HEK293 (cell line): ENCODE results near the gene KCNE3.

Source experiments
- CTCF ChIA-PET: fragments of 350-600 bp; formaldehyde crosslinking; extraction: SDS; loops from one replicate; lab custom pipeline; 2021; ENCODE audit warnings: antibody characterized with exemption; lab: Yijun Ruan, JAX
- POLR2A ChIA-PET: fragments of 300-600 bp; formaldehyde crosslinking; extraction: SDS; loops from one replicate; lab custom pipeline; 2020; ENCODE audit warnings: antibody characterized with exemption, inconsistent platforms; lab: Yijun Ruan, JAX
- H3K27ac ChIP-seq: fragments of 200-500 bp; sonication (Bioruptor generic); 2 replicates; pipeline ENCODE4 v1.5.1; 2014; ENCODE audit warnings: low read depth, low read length, control low read depth, inconsistent platforms; ENCODE audit errors: extremely low read depth
- H3K36me3 ChIP-seq, 2 experiments: fragments of 200-500 bp in 1 of 2; sonication (Bioruptor generic) in 1 of 2; 1 replicate in 1 of 2; 2 replicates in 1 of 2; pipeline ENCODE4 v1.5.1; 2014 to 2017; ENCODE audit warnings: inconsistent platforms in 2 of 2, low read length in 2 of 2; ENCODE audit not compliant: control insufficient read depth in 2 of 2, insufficient read depth in 1 of 2
- H3K4me1 ChIP-seq: fragments of 200-500 bp; sonication (Bioruptor generic); 2 replicates; pipeline ENCODE4 v1.5.1; 2014; ENCODE audit warnings: mild to moderate bottlenecking, low read length, inconsistent platforms; ENCODE audit not compliant: control insufficient read depth, insufficient read depth
- H3K4me3 ChIP-seq: 2 replicates; pipeline ENCODE4 v1.5.1; 2011; ENCODE audit warnings: low read depth, mild to moderate bottlenecking, control low read depth, low read length, moderate library complexity
- H3K9me3 ChIP-seq: fragments of 200-500 bp; sonication (Bioruptor generic); 2 replicates; pipeline ENCODE4 v1.5.1; 2014; ENCODE audit warnings: low read depth, low read length, inconsistent platforms; ENCODE audit not compliant: control insufficient read depth, insufficient read depth
- EGR2 ChIP-seq: fragments of 450-650 bp; formaldehyde crosslinking; IDR thresholded peaks from 2 replicates; pipeline ENCODE4 v1.5.1; 2016; ENCODE audit warnings: low read depth, missing biosample characterization, missing genetic modification characterization
- REPIN1 ChIP-seq: fragments of 450-650 bp; formaldehyde crosslinking; IDR thresholded peaks from 2 replicates; pipeline ENCODE4 v1.5.1; 2017; ENCODE audit warnings: missing biosample characterization, missing genetic modification characterization, low read depth
- TCF7L2 ChIP-seq: IDR thresholded peaks from 2 replicates; pipeline ENCODE4 v1.6.1; 2011; ENCODE audit warnings: low read depth, mild to moderate bottlenecking, inconsistent platforms, low read length, moderate library complexity, borderline replicate concordance
- TRIM28 ChIP-seq: IDR thresholded peaks from 2 replicates; pipeline ENCODE4 v1.6.1; 2011; ENCODE audit warnings: low read length, control low read depth, borderline replicate concordance
- ZFHX2 ChIP-seq: fragments of 450-650 bp; formaldehyde crosslinking; conservative IDR thresholded peaks from 2 replicates; pipeline ENCODE4 v1.5.1; 2016; ENCODE audit warnings: missing biosample characterization, missing genetic modification characterization
- ZFP3 ChIP-seq: fragments of 450-650 bp; formaldehyde crosslinking; IDR thresholded peaks from 2 replicates; pipeline ENCODE4 v1.5.1; 2016; ENCODE audit warnings: low read depth, missing biosample characterization, missing genetic modification characterization
- ZNF202 ChIP-seq: fragments of 450-650 bp; formaldehyde crosslinking; IDR thresholded peaks from 2 replicates; pipeline ENCODE4 v1.5.1; 2016; ENCODE audit warnings: missing biosample characterization, missing genetic modification characterization, borderline replicate concordance
- ZNF354C ChIP-seq: fragments of 450-650 bp; formaldehyde crosslinking; IDR thresholded peaks from 2 replicates; pipeline ENCODE4 v1.5.1; 2016; ENCODE audit warnings: missing biosample characterization, missing genetic modification characterization, low read depth, borderline replicate concordance
- ZNF366 ChIP-seq: fragments of 450-650 bp; formaldehyde crosslinking; conservative IDR thresholded peaks from 2 replicates; pipeline ENCODE4 v1.5.1; 2016; ENCODE audit warnings: missing biosample characterization, missing genetic modification characterization
- ZNF37A ChIP-seq: fragments of 450-650 bp; IDR thresholded peaks from 2 replicates; pipeline ENCODE4 v1.5.1; 2018; ENCODE audit warnings: missing biosample characterization, missing genetic modification characterization
- TF ChIP-seq, protein P1 (sequence below): fragments of 450-650 bp; formaldehyde crosslinking; IDR thresholded peaks from 2 replicates; pipeline ENCODE4 v1.5.1; 2016; ENCODE audit warnings: missing biosample characterization, missing genetic modification characterization
- TF ChIP-seq, protein P2 (sequence below): fragments of 450-650 bp; formaldehyde crosslinking; IDR thresholded peaks from 2 replicates; pipeline ENCODE4; 2016; ENCODE audit warnings: missing biosample characterization, missing genetic modification characterization
- TF ChIP-seq, protein P3 (sequence below): sonication (generic); formaldehyde crosslinking; IDR thresholded peaks from 2 replicates; pipeline ENCODE4 v1.8.1; 2022; ENCODE audit warnings: mild to moderate bottlenecking, moderate library complexity, missing genetic modification reagents
- TF ChIP-seq, protein P4 (sequence below): fragments of 450-650 bp; formaldehyde crosslinking; IDR thresholded peaks from 2 replicates; pipeline ENCODE4 v1.5.1; 2017; ENCODE audit warnings: missing biosample characterization, missing genetic modification characterization

Gene KCNE3, protein sequence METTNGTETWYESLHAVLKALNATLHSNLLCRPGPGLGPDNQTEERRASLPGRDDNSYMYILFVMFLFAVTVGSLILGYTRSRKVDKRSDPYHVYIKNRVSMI

DNA sequence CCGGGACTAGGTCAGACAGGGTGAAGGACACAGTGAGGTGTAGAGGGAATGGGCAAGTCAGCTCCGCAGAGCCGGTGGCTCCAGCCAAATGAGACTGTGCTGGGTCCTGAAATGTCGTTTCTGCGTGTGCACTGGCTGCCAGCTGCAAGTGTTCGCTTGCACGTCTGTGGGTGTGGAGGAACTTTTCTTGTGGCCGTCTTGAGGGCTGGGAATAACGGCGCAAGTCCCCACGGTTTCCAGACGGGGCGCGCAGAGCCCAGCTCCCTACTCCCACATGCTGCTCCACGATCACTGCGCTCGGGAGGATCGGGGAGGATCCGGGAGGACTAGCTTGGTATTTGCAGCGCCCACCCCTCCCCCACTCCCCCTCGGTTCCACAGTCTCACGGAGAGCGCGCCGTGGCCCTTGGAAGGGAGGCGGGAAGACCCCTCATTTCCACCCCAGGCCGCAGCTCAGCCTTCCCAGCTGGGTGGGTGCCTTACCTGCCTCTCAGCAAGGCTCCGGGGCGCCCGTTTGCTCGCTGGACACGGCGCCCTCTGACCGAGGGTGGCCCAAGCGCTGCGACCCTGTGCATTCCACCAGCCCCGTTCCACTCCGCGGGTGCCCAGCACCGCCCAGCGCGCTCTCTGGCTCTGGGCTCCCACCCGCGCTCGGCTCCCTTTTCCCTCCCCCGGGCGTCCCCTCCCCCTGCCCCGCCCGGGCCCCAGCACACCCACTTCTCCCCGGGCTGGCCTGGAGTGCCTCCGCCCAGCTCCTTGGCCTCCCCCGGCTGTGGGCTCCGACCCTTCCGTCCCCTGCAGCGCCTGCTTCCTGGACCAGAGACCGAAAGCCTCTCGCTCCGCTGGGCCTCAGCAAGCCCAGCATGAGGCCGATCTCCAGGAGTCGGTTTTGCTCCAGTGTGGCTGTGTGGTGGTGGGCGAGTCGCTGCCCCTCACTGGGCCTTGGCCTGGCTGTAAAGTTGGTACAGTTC is at the start of gene KCNE3:
Gene KCNE3 (minus strand): TSS at position 634 of the 970 bp plus-strand sequence. CDS start 9,986 bp downstream, outside the sequence.
- H3K9me3 ChIP-seq, result no peaks in the 10 kb centered on the region
- H3K4me1 ChIP-seq, result no peaks in the 10 kb centered on the region
- CTCF ChIA-PET, result interaction anchor here (1.2 to 1.9 kb wide), 2 partner anchors 14 to 18 kb away, joined by 3 to 6 read pairs; no protein-coding TSS in a partner anchor
- H3K36me3 ChIP-seq, result no peaks in the 10 kb centered on the region
- no peak for TF ChIP-seq ZNF354C (tag by site-specific recombination)
- TF ChIP-seq ZFHX2 (tag by site-specific recombination), result no peak
- no peak for TF ChIP-seq ZNF366 (tag by site-specific recombination)
- TF ChIP-seq, protein P1, sequence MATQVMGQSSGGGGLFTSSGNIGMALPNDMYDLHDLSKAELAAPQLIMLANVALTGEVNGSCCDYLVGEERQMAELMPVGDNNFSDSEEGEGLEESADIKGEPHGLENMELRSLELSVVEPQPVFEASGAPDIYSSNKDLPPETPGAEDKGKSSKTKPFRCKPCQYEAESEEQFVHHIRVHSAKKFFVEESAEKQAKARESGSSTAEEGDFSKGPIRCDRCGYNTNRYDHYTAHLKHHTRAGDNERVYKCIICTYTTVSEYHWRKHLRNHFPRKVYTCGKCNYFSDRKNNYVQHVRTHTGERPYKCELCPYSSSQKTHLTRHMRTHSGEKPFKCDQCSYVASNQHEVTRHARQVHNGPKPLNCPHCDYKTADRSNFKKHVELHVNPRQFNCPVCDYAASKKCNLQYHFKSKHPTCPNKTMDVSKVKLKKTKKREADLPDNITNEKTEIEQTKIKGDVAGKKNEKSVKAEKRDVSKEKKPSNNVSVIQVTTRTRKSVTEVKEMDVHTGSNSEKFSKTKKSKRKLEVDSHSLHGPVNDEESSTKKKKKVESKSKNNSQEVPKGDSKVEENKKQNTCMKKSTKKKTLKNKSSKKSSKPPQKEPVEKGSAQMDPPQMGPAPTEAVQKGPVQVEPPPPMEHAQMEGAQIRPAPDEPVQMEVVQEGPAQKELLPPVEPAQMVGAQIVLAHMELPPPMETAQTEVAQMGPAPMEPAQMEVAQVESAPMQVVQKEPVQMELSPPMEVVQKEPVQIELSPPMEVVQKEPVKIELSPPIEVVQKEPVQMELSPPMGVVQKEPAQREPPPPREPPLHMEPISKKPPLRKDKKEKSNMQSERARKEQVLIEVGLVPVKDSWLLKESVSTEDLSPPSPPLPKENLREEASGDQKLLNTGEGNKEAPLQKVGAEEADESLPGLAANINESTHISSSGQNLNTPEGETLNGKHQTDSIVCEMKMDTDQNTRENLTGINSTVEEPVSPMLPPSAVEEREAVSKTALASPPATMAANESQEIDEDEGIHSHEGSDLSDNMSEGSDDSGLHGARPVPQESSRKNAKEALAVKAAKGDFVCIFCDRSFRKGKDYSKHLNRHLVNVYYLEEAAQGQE, result no peak
- TF ChIP-seq, protein P2, sequence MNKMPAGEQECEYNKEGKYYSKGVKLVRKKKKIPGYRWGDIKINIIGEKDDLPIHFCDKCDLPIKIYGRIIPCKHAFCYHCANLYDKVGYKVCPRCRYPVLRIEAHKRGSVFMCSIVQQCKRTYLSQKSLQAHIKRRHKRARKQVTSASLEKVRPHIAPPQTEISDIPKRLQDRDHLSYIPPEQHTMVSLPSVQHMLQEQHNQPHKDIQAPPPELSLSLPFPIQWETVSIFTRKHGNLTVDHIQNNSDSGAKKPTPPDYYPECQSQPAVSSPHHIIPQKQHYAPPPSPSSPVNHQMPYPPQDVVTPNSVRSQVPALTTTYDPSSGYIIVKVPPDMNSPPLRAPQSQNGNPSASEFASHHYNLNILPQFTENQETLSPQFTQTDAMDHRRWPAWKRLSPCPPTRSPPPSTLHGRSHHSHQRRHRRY (tag by site-specific recombination), result no peak
- no peak for TF ChIP-seq REPIN1 (tag by site-specific recombination)
- TF ChIP-seq, all 188 proteins: peak for 0
- no peak within 1 kb of the TSS for H3K27ac ChIP-seq
- POLR2A ChIA-PET, result interaction anchor here (1.2 kb wide), 1 partner anchor 25 kb away, joined by 5 read pairs; no protein-coding TSS in a partner anchor
- no peak within 1 kb of the TSS for H3K4me3 ChIP-seq

DNA sequence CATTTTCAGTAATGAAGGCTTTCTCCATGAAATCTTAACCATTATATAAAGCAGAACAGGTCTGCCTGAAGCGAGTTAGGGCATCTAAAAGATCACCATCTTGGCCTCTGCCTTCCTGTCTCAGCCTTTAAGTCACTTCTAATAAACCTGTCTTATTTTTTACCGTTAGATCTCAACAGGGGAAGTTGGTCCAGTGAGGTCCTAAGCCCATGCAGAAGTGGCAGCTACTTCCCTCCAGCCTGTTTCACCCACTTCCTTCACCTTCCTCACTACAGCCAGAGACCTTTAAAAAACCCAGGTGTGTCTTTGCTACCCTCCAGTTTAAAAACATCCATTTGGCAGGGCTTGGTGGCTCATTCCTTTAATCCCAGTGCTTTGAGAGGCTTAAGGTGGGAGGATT is 40.2 kb upstream of the KCNE3 start:
- Histone ChIP-seq H3K36me3 (no peaks in the 10 kb centered on the region), H3K27ac (no peak overlapping the region), H3K4me1 (no peaks in the 10 kb centered on the region), H3K4me3 (no peak overlapping the region), H3K9me3 (no peaks in the 10 kb centered on the region)
- ChIA-PET POLR2A (no interaction called here), CTCF (no interaction called here)
- TF ChIP-seq ZFP3 (tag by site-specific recombination), result no peak
- TF ChIP-seq ZNF202 (tag by site-specific recombination), result no peak
- TF ChIP-seq, protein P3, sequence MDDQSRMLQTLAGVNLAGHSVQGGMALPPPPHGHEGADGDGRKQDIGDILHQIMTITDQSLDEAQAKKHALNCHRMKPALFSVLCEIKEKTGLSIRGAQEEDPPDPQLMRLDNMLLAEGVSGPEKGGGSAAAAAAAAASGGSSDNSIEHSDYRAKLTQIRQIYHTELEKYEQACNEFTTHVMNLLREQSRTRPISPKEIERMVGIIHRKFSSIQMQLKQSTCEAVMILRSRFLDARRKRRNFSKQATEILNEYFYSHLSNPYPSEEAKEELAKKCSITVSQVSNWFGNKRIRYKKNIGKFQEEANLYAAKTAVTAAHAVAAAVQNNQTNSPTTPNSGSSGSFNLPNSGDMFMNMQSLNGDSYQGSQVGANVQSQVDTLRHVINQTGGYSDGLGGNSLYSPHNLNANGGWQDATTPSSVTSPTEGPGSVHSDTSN (CRISPR knock-in tag), result no peak
- no peak for TF ChIP-seq ZNF37A
- TF ChIP-seq TRIM28, result no peak
- TF ChIP-seq EGR2 (tag by site-specific recombination), result no peak
- no peak for TF ChIP-seq TCF7L2
- TF ChIP-seq, protein P4, sequence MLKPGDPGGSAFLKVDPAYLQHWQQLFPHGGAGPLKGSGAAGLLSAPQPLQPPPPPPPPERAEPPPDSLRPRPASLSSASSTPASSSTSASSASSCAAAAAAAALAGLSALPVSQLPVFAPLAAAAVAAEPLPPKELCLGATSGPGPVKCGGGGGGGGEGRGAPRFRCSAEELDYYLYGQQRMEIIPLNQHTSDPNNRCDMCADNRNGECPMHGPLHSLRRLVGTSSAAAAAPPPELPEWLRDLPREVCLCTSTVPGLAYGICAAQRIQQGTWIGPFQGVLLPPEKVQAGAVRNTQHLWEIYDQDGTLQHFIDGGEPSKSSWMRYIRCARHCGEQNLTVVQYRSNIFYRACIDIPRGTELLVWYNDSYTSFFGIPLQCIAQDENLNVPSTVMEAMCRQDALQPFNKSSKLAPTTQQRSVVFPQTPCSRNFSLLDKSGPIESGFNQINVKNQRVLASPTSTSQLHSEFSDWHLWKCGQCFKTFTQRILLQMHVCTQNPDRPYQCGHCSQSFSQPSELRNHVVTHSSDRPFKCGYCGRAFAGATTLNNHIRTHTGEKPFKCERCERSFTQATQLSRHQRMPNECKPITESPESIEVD, result no peak
